ENCODE data around the gene ARFGEF2. TPM values are rescaled to one million over a fixed set of nuclear protein-coding genes. Genes with fewer than 3 reads are reported as not detected.

The ARFGEF2 gene
- total and polyA plus RNA-seq, 2 of the 4 experiments (the other 2 are of a cell fraction): 10.3 to 39.1 TPM

DNA sequence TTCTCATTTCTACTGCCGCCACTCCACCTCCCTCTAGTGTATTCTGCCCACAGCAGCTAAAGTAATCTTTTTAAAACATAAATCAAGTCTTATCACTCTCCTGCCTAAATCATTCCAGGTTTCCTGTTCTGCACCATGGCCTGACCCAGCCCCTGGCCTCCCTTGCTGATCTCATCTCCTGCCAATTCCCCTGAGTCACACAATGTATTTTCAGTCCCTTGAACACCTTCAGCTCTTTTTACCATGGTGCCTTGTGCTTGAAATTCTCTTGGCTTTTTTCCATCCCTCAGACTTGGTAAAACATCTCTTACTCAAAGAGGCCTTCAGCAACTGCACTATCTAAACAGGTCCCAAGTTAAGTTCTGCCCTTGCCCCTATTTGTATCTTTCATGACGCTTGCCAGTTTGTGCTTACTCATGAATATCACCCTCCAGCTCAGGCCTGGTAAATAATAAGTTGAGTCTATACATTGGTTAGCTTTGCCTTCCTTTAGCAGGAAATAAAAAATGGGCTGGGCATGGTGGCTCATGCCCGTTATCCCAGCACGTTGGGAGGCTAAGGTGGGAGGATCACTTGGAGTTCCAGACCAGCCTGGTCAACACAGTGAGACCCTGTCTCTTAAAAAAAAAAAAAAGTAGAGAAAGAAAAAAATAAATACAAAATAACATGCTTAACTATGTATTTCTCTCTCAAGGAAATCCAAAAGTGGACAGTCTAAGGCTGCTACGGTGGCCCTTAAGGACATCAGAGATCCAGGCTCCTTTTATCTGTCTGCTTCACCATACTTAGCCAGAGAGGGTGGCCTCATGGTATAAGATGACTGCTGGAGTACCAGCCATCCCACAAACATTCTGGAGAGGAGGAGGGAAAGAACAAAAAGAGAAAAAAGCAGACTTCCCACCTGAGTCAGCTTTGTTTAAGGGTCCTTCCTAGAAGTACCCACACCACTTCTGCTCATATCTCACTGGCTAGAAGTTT, 62.2 kb downstream of the ARFGEF2 start:
- H3K4me3 ChIP-seq (ENCODE audit: insufficient read depth, low read depth, low read length): no peak overlapping the region
- H3K4ac ChIP-seq (ENCODE audit: low read depth, low read length): peak overlapping the region; percentile 5; the same call in 1 of the 2 replicates
- H3K27me3 ChIP-seq (ENCODE audit: control insufficient read depth, insufficient read depth, low read length): no peaks in the 10 kb centered on the region
- H3K9me1 ChIP-seq (ENCODE audit: insufficient read depth, low read length): 0 out of 2 replicates have a peak, but pooled peaks cover 3% of the 10 kb centered on the region
- peak; percentile 91 for DNase-seq
- no peak overlapping the region for H2BK120ac ChIP-seq (ENCODE audit: low read depth, low read length)
- no peak overlapping the region for H4K91ac ChIP-seq (ENCODE audit: insufficient read depth, low read depth, low read length)
- H2BK20ac ChIP-seq (ENCODE audit: low read depth, low read length): no peak overlapping the region
- H2AK5ac ChIP-seq (ENCODE audit: low read depth, low read length): peak overlapping the region; percentile 7; the same call in 1 of the 2 replicates
- dilution Hi-C loops (cut with HindIII; ENCODE audit: low sequenced_read_pairs, unreplicated experiment) (no loop called here), intact Hi-C loops (cut with micrococcal nuclease) (no loop called here), in situ Hi-C loops (cut with MboI; ENCODE audit: low sequenced_read_pairs) (no loop called here)
- peak; percentile 91 for ATAC-seq (ENCODE audit: low read depth)
- ChIA-PET CTCF (interaction anchor here (1.1 kb wide), 1 partner anchor 10 kb away, joined by 3 read pairs; no protein-coding TSS in a partner anchor), POLR2A (ENCODE audit: unreplicated experiment) (no interaction called here)
- H2AFZ ChIP-seq (replicated peaks; ENCODE audit: low read length, poor library complexity): no peak overlapping the region
- H3K23ac ChIP-seq (ENCODE audit: low read depth, low read length): no peak overlapping the region
- no peak overlapping the region for H3K4me2 ChIP-seq (ENCODE audit: low read depth, low read length)
- H3K14ac ChIP-seq (replicated peaks; ENCODE audit: low read depth, low read length): no peak overlapping the region
- peak overlapping the region; percentile 59; the same call in 1 of the 2 replicates for H3K27ac ChIP-seq (ENCODE audit: insufficient read depth, low read length)
- 0 out of 4 replicates have a peak overlapping the region, but pooled peaks of 1 of the 2 experiments have one; percentile 16 for H4K8ac ChIP-seq (ENCODE audit: low read depth in 2 of 2, low read length in 2 of 2)
- 0 out of 2 replicates have a peak overlapping the region, but pooled peaks have one; percentile 39 for H3K18ac ChIP-seq (ENCODE audit: low read depth, low read length)
- H4K5ac ChIP-seq (ENCODE audit: low read depth, low read length): no peak overlapping the region
- H2AK9ac ChIP-seq (replicated peaks; ENCODE audit: low read depth, low read length, poor library complexity): no peak overlapping the region
- H2BK15ac ChIP-seq (ENCODE audit: low read depth, low read length): no peak overlapping the region
- H3K56ac ChIP-seq (ENCODE audit: extremely low read depth, insufficient read depth, low read length): no peak overlapping the region
- BruUV-seq (replicated peaks): no TSS peak
- peak overlapping the region; percentile 52 for H2BK5ac ChIP-seq (ENCODE audit: low read depth, low read length, poor library complexity, severe bottlenecking)
- H3K4me1 ChIP-seq (ENCODE audit: control insufficient read depth, insufficient read depth, low read length): peaks cover 6% of the 10 kb centered on the region
- TF ChIP-seq MAFK (IDR thresholded peaks at IDR 0.05; ENCODE audit: low read depth, low read length) (peak; percentile 62; the same call in 1 of the 2 replicates), BHLHE40 (IDR thresholded peaks at IDR 0.05; ENCODE audit: low read depth, low read length) (no peak)
- H3K9ac ChIP-seq (ENCODE audit: low read depth, low read length): no peak overlapping the region
- H3K9me3 ChIP-seq (ENCODE audit: control insufficient read depth, insufficient read depth, low read length): no peaks in the 10 kb centered on the region; the same call in 1 of the 2 replicates
- WGBS, 2 experiments (ENCODE audit: extremely low coverage in 2 of 2, insufficient read length in 1 of 2): 60% methylated on average over 1 of the region's 5 CpGs; no CpG with 5 or more reads in 1 of the 2 experiments
- peaks cover 10% of the 10 kb centered on the region; the same call in 1 of the 2 replicates for H4K20me1 ChIP-seq (ENCODE audit: insufficient read depth, low read length)
- peaks cover 17% of the 10 kb centered on the region in 2 experiments for H3K79me1 ChIP-seq (ENCODE audit: low read depth in 1 of 2, low read length in 2 of 2)
- peaks cover 28% of the 10 kb centered on the region for H3K36me3 ChIP-seq (ENCODE audit: control insufficient read depth, insufficient read depth, low read length)

Measured in IMR-90 (cell line).